UCSD-AML1 (cell line): Measurements from ENCODE around the gene CDKN2AIPNL.
A peak's percentile ranks its signal among the peaks of the same experiment; 100 is the strongest.

Source experiments
- DNase-seq: peaks from one replicate; lab custom pipeline; 2025; ENCODE audit not compliant: unreplicated experiment; lab: John Stamatoyannopoulos, UW

Gene CDKN2AIPNL

DNA sequence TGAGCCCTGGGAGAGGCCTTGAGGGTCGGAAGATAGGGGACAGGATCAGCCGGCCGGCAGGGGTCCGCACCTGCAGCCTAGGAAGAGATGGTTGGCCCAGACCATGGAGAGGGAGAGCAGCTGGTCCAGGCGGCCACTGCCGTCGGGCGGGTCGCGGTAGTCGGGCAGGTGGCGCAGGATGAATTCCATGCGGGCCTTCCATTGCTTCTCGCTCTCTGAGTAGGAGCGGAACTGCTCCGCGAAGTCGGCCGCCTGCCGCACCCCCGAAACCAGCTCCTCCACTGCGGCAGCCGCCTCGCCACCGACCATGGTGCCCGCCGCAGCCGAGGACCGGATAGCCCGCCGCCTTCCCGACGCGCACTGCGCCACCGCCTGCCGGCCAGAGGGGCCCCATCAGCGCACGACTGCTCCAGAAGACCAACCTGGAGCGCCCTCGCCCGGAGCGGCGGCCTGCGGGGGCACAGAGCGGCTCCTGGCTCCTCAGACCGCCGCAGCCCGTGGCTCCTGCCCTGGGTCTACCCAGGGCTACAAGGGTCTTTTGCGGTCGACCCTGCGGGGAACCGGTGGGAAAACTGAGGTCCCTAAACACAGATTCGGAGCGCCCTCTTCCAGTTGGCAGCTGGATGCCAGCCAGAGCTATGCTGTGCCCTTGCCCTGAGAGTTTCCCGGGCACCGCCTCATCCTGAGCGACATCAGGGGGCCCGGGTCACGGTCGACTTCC, at the start of gene CDKN2AIPNL:
Gene CDKN2AIPNL (minus strand): TSS at position 336 of the 721 bp plus-strand sequence. CDS start 27 bp downstream, at position 309.
- peak; percentile 91 for DNase-seq

DNA sequence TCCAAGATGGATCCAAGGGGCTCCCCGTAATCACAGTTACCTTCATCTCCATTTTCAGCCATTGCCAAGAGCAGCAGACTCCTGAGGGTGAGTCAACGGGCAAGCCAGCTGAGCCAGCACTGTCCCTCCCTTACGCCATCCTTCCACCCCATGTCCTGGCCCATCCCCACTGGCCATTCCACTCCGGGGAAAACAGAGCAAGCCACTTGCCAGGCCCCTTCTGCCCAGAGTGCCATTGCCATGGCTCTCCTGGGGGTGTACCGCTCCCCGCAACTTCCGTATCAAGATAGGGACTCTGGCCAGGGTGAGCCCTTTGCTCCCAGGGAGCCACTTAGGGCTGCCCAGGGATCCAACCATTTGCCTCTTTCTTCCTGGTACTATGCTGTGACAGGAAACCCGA, 48.9 kb upstream of the CDKN2AIPNL start:
- DNase-seq, result no peak

- DNase-seq, result no peak
Measured at GRCh38 chr5:134459491-134459890, 47.8 kb upstream of the CDKN2AIPNL start.

DNA sequence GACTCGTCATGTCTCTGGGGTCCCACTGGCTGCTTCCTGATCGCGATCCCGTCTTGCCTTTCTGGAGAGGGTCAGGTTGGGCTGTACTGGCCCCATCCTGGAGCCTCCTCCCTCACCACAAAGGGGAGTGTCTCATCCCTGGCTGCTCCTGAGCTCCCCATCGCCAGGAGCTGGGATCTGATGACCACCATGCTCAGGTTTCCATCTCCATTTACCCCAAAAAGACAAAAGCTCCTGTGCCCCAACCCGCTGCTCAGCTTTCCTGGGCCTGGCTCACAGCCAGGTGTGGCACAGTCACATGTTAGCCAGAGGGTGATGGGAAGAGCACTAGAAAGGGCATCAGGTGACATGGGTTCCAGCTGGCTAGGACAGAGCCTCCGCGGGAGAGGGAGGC, 47.3 kb upstream of the CDKN2AIPNL start:
- no peak for DNase-seq

GRCh38 chr5:134458234-134459009, 46.7 kb upstream of the CDKN2AIPNL start:
- DNase-seq, result no peak

DNA sequence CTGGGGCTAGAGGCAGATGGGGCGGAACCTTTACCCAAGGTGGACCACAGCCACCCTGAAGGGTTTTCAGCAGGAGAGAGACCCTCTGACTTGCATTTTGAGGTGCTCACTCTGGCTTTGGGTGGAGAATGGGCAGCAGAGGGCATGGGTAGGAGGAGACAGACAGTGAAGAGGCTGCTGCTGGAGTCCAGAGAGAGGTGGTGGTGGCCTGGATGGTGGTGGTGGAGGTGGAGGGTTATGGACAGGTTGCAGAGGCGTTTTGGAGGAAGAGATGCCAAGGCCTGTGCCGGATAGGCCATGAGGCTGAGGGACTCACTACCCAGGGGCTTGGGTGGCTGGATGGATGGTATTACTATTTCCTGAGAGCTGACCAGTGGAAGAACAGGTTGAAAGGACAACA, 46.1 kb upstream of the CDKN2AIPNL start:
- DNase-seq, result no peak

- no peak for DNase-seq
Measured at GRCh38 chr5:134456825-134457224, 45.1 kb upstream of the CDKN2AIPNL start.

DNA sequence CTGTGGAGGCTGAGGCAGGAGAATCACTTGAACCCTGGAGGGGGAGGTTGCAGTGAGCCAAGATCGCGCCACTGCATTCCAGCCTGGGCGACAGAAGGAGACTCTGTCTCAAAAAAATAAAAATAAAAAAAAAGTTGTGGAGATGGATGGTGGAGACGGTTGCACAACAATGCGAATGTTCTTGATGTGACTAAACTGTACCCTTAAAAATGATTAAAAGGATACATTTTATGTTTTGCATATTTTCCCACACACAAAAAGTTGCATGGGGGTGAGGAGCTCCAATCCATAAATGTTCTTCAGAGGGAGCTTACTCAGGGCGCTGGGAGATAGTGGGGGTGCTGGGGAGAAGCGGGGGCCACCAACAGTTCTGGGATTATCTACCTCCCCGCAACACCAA, 43.8 kb upstream of the CDKN2AIPNL start:
- no peak for DNase-seq

- DNase-seq, result no peak
Measured at GRCh38 chr5:134453016-134453415, 41.3 kb upstream of the CDKN2AIPNL start.

- DNase-seq, result no peak
Measured at GRCh38 chr5:134451936-134452505, 40.3 kb upstream of the CDKN2AIPNL start.

DNA sequence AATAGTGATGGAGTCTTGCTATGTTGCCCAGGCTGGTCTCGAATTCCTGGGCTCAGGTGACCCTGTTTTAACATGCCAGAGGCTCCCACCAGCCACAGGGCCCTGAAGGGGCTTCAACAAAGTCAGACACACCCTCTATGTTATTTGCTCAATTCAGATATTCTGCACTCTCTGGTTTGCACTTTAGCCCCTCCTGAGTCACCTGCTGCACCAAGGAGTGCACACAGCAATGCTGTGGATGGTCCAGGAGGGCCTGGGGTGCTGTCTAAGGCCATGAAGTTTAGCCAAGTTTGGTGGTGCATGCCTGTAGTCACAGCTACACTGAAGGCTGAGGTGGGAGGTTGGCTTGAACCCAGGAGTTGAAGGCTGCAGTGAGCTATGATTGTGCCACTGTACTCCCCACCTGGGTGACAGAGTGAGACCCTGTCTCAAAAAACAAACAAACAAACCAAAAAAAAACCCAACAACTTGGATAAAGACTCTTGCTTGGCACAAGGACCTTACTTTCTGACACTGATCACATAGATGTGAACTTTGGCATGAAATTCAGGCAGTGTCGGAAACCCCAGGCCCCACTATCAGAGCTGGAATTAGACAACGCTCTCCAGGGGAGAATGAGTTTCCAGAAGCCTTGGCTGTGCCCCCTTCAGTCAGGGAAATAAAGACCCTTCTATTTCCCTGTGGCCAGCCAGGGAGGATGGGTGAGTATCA, 39.7 kb upstream of the CDKN2AIPNL start:
- no peak for DNase-seq

- no peak for DNase-seq
Measured at GRCh38 chr5:134450374-134450773, 38.7 kb upstream of the CDKN2AIPNL start.

DNA sequence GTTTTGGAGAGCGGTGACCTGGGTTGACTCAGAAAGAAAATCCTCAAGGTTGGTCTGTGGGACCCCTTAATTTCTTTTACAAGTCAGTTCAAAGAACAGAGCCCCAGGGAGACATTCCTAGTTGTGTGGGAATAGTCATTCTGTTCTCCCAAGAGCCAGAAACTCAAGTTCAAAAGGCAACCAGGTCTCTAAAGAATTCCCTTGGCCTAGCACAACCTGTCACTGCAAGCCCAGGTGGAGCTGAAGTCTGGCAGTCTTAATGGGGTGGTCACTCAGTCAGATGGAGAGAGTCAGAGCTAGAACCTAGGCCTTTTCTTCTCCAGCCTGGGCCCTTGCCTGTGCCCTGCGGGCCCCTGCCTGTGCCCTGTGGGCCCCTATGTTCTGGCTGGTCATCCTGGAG, 37.5 kb upstream of the CDKN2AIPNL start:
- no peak for DNase-seq

- DNase-seq, result no peak
Measured at GRCh38 chr5:134447815-134448520, 36.3 kb upstream of the CDKN2AIPNL start.

GRCh38 chr5:134446938-134447337, 35.3 kb upstream of the CDKN2AIPNL start:
- DNase-seq, result no peak

GRCh38 chr5:134445856-134446818, 34.5 kb upstream of the CDKN2AIPNL start:
- no peak for DNase-seq

- DNase-seq, result no peak
Measured at GRCh38 chr5:134444941-134445471, 33.3 kb upstream of the CDKN2AIPNL start.

DNA sequence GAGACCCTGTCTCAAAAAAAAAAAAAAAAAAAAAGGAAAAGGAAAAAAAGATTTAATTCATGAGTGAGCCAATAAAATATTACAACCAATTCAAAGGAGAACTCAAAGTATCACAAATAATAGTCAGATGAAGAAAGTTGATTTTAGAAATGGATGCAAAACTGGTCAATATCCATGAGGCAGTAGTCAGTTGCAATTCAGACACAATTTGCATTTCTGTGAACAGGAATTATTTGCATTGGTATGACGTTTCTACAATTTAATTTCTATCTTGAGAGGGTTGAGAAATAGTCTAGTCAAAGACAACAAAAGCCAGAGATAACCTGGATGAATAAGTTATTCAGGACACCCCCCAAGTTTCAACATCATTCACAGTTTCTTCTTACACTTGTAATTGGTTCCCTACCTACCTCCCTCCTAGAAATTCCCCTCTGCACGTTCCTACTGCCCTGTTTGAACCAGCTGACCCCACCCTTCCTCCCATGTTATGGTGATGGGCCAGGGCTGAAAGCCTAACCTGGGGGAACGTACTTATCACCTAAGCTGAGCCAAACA, 28.6 kb upstream of the CDKN2AIPNL start:
- DNase-seq, result no peak

- no peak for DNase-seq
Measured at GRCh38 chr5:134439210-134439654, 27.6 kb upstream of the CDKN2AIPNL start.
